Measurements from ENCODE around the gene PTPRN2.

Gene PTPRN2

GRCh38 chr7:157844141-157844540 lies 743.5 kb downstream of the PTPRN2 start:
- DNase-seq, result no peak

- no peak for DNase-seq
Observed at GRCh38 chr7:157843336-157844140, 744.1 kb downstream of the PTPRN2 start.

- DNase-seq, result no peak
Observed at GRCh38 chr7:157841773-157842370, 745.8 kb downstream of the PTPRN2 start.

GRCh38 chr7:157840914-157841772 lies 746.5 kb downstream of the PTPRN2 start:
- no peak for DNase-seq

- no peak for DNase-seq
Observed at GRCh38 chr7:157840174-157840913, 747.3 kb downstream of the PTPRN2 start.

- DNase-seq, result no peak
Observed at GRCh38 chr7:157839672-157840167, 747.9 kb downstream of the PTPRN2 start.

- DNase-seq, result no peak
Observed at GRCh38 chr7:157839226-157839625, 748.4 kb downstream of the PTPRN2 start.

GRCh38 chr7:157837561-157837960 lies 750.1 kb downstream of the PTPRN2 start:
- no peak for DNase-seq

GRCh38 chr7:157837047-157837446 lies 750.6 kb downstream of the PTPRN2 start:
- DNase-seq, result no peak

- DNase-seq, result no peak
Observed at GRCh38 chr7:157834501-157835163, 753.0 kb downstream of the PTPRN2 start.

- DNase-seq, result no peak
Observed at GRCh38 chr7:157832866-157833607, 754.6 kb downstream of the PTPRN2 start.

- no peak for DNase-seq
Observed at GRCh38 chr7:157832421-157832820, 755.2 kb downstream of the PTPRN2 start.

GRCh38 chr7:157832006-157832405 lies 755.6 kb downstream of the PTPRN2 start:
- DNase-seq, result no peak

- no peak for DNase-seq
Observed at GRCh38 chr7:157831143-157831905, 756.3 kb downstream of the PTPRN2 start.

GRCh38 chr7:157830331-157830730 lies 757.3 kb downstream of the PTPRN2 start:
- DNase-seq, result no peak

- DNase-seq, result no peak
Observed at GRCh38 chr7:157829491-157829890, 758.1 kb downstream of the PTPRN2 start.

GRCh38 chr7:157828881-157829280 lies 758.7 kb downstream of the PTPRN2 start:
- DNase-seq, result no peak

- no peak for DNase-seq
Observed at GRCh38 chr7:157828190-157828589, 759.4 kb downstream of the PTPRN2 start.

GRCh38 chr7:157827863-157828160 lies 759.8 kb downstream of the PTPRN2 start:
- DNase-seq, result no peak

- DNase-seq, result no peak
Observed at GRCh38 chr7:157827045-157827862, 760.4 kb downstream of the PTPRN2 start.
